Activated CD4-positive, alpha-beta T cell treated with anti-CD3 and anti-CD28 coated beads, Interleukin-10, Interleukin-2, amounts not matched to agents 100 ng/mL and 50 ng/mL, durations not matched to agents 16 hours and 8 hours (primary cell): Measurements from ENCODE around the gene SEC23B.
"Not testable (repeated sequence)": the region's sequence is repeated elsewhere in the genome, so short reads cannot be mapped to it uniquely, and the experiment has no call there.

Experiments used
- DNase-seq: peaks from one replicate; pipeline ENCODE4 v3.0.0-alpha.2; 2020

SEC23B gene

DNA sequence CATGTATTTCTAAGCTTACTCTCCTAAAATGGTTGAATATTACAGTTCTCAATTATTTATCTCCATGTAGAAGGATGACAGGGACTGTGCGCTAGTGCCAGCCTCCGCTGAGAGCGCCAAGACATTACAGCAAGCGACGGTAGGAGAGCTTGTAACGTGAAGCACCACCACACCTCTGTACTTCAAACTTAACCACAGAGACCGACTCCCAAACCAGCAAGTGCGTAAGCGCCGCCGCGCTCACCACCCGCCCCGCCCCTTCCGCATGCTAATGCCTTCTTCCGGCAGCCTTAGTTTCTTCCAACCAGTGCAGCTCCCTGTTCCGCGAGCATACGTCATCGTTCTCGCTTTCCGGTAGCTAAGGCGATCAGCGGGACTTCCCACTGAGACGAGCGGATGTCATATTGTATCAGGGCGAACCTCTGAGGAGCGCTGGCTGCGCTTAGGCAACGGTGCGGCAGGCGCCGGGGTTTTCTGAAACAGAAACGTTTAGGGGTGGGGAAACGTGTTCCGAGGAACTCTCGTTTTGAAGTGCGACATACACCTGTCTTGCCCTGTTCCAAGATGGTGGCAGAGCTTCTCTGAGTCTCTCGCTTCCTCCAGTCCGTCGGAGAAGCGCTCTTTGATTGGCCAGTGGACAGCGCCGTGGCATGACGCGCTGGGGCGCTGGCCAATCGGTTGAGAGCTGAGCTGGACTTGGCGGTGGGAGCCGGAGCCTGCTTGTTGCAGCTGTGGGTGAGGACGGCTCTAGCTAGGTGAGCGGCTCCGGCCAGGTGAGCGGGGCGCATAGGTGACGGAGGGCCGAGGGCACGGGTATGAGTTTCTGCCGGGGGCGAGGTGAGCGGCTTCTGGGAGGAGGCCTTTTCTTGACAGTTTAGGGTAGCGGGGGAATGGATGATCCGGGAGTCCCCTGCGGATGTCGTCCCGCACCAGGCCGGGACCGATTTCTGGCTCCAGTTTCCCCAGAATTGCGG is at the start of gene SEC23B:
TSS of gene SEC23B (plus strand) at position 723 of the 974 bp plus-strand sequence. CDS start 2,896 bp downstream, outside the sequence.
- peak; percentile 98 for DNase-seq

DNA sequence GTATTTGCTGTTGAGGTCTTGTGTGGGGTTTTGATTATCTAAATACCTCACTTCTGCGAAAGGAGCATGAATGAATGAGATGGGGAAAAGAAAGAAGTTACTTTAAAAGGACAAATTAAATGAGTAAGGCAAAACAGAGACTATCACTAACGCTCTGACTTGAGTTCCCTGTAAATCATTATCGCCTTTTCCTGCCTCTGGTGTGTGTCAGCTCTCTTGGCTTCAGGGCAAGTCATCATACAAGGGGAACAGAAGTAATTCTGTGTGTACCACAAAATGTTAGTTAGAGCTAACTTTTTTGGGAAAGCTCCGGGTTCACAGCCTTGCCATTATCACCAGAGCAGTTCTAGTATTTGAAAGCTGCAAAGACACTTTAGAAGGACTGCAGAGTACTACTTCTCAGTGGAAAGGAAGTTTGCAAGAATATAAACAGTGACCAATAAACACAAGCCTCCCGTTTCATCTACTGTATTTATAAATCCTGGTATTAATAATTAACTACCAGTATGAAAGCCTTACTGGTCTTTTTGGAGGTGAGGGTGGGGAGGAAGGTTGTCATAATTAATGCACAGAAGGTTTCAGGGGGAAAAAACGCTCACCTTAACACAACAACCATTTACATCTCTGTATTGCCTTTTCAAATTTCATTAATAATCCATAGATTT is 42.1 kb upstream of the SEC23B start:
- no peak for DNase-seq

DNA sequence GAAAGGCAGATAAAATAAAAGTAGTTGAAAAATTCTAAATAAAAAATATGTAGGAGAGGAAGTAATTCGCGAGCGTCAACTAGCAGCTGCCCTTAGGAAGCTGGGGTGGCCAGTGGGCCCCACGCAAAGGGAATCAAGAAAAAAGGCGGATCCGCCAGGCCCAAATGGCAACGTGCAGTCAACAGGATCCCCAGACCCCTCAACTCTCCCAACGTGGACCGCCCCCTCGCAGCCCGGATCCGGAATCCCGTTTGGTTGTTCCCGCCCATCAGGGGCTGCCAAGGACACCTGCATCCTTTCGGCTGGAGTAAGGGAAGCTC is 41.2 kb upstream of the SEC23B start:
- DNase-seq, result no peak

DNA sequence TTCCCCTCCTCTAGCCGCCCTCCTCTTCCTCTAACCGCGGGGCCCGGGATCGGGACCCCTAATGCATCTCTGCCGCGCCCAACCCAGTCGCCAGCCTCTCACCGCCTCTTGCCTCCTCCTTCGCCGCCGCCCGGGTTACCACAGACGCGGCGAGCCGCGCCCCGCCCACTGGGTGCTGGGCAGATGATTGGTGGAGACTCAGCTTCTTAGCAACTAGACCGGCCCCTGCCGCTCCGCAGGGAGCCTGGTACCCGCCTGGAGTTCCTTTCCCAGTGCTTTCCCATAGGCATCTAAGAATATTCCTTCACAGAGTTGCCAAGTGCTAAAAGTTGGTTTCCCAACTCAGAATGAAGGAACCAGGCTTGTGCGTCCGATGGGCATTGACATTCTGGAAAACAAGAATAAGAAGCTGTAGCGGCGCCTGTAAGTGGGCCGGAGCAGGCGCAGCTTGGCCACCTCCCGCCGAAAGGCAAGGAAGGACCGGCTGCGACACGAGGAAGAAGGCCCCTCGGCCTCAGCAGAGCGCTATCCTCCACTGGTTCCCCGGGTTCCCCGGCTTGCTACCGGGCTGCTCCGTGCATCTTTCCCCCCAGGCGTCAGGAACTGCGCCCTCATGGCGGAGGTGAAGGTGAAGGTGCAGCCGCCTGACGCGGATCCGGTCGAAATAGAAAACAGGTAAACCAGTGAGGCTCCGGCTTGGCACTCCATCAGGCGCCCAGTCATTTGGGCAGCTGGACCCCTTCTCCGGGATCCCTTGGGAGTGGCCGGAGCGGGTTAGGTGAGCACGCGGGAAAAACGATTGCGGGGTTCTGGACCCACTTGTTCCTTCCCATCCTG is 40.6 kb upstream of the SEC23B start, which contains the start of the genes DZANK1 and POLR3F:
TSS of gene DZANK1 (minus strand) at position 137 of the 837 bp plus-strand sequence. CDS start 1,672 bp downstream, outside the sequence.
TSS of gene POLR3F (plus strand) at position 497 of the 837 bp plus-strand sequence. CDS start at position 614, 117 bp downstream.
- DNase-seq, result peak; percentile 96

- no peak for DNase-seq
These were observed 30.5 kb upstream of the SEC23B start for GRCh38 chr20:18477218-18477617.

DNA sequence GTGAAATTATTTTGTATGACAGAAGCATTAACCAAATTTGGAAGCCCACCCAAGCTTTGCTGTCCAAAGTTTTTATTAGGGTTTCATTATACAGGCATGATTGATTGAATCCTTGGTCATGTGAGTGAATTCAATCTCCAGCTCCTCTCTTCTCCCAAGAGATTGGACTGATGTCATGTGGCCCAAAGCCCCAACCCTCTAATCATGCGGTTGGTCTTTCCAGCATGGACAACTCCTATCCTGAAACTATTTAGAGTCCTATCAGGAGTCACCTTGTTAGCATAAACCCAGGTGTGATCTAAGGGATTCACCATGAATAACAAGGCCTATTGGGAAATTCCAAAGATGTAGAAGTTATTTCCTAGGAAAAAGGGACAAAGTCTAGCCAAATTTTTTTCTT is 29.9 kb upstream of the SEC23B start:
- DNase-seq, result no peak

DNA sequence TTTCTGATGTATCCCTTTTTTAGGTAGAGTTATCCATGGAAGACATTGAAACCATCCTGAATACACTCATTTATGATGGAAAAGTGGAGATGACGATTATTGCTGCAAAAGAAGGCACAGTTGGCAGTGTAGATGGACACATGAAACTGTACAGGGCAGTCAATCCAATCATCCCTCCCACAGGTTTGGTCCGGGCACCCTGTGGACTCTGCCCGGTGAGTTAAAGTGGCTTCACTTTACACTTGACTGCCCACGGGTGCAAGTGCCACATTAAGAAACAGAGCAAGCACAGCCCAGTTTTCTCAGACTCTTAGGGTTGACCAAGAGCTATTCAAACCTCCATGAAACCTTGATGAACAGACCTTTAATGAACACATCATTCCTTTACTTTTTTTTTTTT is 26.1 kb upstream of the SEC23B start:
- no peak for DNase-seq

- no peak for DNase-seq
These were observed 19.4 kb upstream of the SEC23B start for GRCh38 chr20:18488301-18488700.

GRCh38 chr20:18496042-18496441 is 11.7 kb upstream of the SEC23B start:
- DNase-seq, result no peak

DNA sequence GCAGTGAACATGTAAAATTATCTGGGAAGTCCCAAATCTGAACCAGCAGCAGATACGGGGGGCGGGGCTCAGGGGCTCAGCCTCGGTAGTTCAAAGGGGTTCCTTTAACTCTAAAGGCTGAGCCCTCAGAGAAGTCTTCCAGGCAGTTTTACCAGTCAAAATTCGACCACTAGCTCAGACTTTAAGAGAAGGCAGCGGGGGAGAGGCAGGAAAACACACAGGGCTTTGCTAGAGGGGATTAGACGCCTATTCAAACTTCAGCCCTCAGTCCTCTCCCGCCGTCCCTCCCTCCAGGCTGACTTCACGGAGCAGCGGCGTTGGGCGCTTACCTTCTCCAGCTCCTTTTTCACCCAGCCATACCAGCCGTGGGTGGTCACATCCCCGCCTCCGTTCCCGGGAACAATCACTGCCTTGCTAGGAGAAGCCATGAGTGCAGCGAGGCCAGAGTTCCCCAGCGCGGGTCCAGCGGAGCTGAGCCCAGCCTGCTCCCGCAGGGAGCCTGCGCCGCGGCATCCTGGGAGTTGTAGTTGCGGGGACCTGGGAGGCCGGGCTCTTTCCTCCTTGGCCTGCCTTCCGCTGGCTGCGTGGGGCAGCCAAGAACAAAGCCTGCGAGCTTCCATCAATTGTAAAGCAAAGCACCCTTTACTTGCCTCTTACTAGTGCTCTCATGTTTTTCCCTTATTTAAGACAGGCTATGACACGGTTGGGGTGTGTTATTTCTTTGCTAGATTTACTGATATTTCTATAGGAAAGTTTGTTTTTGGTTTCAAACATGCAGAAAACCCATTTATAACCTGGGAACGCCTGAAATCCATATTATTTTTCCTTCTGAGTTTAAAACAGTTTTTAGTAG is 10.8 kb upstream of the SEC23B start, which contains the start of gene RBBP9:
TSS of gene RBBP9 (minus strand) at position 486 of the 853 bp plus-strand sequence. CDS start at position 428, 58 bp downstream.
- DNase-seq, result peak; percentile 89

DNA sequence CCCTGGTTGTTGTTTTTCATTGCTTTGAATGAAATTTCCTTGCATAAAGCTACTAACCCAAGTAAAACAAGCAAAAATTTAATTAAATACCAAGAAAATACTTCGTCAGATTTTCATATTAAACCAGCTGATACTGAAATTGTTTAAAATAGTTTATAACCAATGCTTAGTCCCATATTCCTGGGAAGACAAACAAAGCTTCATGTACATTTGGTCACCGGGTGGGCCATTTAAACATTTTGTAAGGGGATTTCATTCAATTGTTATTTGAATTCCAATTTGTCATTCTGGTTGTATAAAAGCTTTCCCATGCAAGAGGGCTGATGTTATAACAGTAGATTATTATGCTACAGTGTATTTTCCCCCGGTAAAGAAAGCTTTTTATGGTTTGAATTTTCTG is 10.1 kb upstream of the SEC23B start:
- no peak for DNase-seq

DNA sequence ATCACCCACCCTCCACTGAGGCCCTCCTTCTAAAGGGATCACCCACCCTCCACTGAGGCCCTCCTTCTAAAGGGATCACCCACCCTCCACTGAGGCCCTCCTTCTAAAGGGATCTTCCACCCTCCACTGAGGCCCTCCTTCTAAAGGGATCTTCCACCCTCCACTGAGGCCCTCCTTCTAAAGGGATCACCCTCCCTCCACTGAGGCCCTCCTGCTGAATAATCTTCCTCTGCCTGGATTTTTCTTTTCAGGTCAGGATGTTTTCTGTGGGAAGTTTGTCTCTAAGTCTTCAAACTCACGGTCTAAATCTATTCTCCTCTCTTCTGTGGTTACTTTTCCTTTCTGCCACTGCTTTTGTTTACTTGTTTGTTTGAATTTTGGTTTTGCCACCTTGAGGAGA is 6.1 kb upstream of the SEC23B start:
- not testable (repeated sequence) for DNase-seq

DNA sequence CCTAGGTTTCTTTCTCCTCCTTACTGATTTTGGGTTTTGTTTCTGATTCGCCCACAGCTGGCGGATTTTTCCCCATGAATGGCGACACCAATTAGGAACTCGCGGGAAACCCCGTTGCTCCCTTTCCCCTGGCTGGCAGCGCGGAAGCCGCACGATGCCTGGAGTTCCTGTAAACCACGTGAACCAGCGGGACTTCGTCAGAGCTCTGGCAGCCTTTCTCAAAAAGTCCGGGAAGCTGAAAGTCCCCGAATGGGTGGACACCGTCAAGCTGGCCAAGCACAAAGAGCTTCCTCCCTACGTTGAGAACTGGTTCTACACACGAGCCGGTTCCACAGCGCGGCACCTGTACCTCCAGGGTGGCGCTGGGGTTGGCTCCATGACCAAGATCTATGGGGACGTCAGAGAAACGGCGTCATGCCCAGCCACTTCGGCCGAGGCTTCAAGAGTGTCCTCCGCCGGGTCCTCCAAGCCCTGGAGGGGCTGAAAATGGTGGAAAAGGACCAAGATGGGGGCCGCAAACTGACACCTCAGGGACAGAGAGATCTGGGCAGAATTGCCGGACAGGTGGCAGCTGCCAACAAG is 3.2 kb upstream of the SEC23B start:
- no peak for DNase-seq

GRCh38 chr20:18506744-18507143 is 996 bp upstream of the SEC23B start:
- DNase-seq, result peak; percentile 37

- no peak for DNase-seq
These were observed 3.8 kb downstream of the SEC23B start for GRCh38 chr20:18511571-18511970.

DNA sequence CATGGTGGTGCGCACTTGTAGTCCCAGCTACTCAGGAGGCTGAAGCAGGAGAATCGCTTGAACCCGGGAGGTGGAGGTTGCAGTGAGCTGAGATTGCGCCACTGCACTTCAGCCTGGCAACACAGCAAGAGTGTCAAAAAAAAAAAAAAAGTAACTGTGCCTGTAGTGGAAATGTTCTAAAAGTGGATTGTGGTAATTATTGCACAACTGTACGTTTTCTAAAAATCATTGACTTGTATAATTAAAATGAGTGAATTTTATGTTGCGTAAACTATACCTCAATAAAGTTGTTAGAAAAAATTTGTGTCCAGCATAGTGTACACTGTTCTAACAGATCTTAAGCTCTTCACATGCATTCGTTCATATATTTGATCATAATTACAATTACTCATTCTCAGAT is 5.5 kb downstream of the SEC23B start:
- no peak for DNase-seq

DNA sequence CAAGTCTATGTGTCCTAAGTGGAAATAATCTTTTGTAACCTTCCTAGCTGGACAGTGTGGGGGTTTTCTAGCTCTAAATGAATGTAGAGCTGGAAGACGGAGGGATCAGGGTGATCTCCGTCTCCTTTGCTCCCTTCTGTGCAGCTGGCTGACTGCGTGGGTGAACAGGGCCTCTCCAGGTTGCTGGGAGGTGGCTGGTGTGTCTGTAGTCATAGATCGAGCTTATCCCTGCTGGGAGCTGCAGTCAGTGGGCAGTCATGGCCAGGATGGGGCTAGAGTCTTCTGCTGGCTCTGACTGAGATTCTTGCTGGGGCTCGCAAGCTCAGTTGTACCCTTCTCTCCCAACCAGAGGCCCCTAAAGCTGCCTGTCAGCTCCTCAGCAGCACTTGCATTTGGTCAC is 6.4 kb downstream of the SEC23B start:
- no peak for DNase-seq

GRCh38 chr20:18515973-18516372 is 8.2 kb downstream of the SEC23B start:
- no peak for DNase-seq

- not testable (repeated sequence) for DNase-seq
These were observed 14.3 kb downstream of the SEC23B start for GRCh38 chr20:18522066-18522465.

DNA sequence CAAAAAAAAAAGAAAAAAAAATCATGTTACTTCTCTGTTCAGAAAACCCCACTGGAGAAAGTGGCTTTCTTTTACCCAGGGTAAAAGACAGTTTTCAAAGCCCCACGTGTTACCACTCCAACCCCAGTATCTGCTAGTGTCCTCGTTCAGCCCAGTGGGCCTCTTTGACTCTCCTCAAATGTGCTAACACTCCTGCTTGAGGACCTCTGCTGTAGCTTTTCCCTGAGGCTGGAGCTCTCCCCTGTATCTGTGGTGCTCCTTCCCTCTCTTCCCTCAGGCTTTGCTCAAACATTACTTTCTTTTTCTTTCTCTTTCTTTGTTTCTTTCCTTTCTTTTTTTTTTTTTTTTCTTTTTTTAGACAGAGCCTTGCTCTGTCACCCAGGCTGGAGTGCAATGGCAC is 15.3 kb downstream of the SEC23B start:
- no peak for DNase-seq

DNA sequence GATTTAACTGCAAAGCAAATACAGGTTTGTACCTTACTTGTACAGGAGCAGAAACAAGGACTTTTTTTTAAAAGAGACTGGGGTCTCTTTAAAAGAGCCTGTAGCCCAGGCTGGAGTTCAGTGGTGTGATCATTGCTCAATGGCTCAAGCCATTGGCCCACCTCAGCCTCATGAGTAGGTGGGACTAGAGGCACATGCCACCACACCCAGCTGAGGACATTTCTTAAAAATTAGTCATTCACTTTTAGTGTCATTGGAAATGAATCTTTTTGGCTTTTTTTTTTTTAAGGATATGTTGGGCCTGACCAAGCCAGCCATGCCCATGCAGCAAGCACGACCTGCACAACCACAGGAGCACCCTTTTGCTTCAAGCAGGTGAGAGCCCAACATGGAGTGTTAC is 16.9 kb downstream of the SEC23B start:
- DNase-seq, result no peak
